CD4-positive, alpha-beta T cell treated with Interferon alpha-2 for 1 hour (primary cell): ENCODE measurements around the gene PALM3.
"Not testable (repeated sequence)": the region's sequence is repeated elsewhere in the genome, so short reads cannot be mapped to it uniquely, and the experiment has no call there.

Experiments
- DNase-seq, 2 donors: peaks; one replicate each; pipeline ENCODE4 v3.0.0-alpha.2; 2020 to 2022

The PALM3 gene

GRCh38 chr19:14058182-14059092 is 3.4 kb downstream of the PALM3 start:
- DNase-seq: no peak

- DNase-seq: no peak
These were observed 5.0 kb downstream of the PALM3 start for GRCh38 chr19:14056741-14057356.

GRCh38 chr19:14056069-14056666 is 5.7 kb downstream of the PALM3 start:
- no peak for DNase-seq

GRCh38 chr19:14055396-14055795 is 6.5 kb downstream of the PALM3 start:
- DNase-seq: no peak

- no peak for DNase-seq
These were observed 7.2 kb downstream of the PALM3 start for GRCh38 chr19:14054721-14055120.

GRCh38 chr19:14054099-14054498 is 7.8 kb downstream of the PALM3 start:
- no peak for DNase-seq

- DNase-seq: no peak
These were observed 8.4 kb downstream of the PALM3 start for GRCh38 chr19:14053500-14053899.

- DNase-seq: no peak
These were observed 8.8 kb downstream of the PALM3 start for GRCh38 chr19:14053032-14053431.

GRCh38 chr19:14052470-14052869 is 9.4 kb downstream of the PALM3 start:
- DNase-seq: no peak

GRCh38 chr19:14051980-14052379 is 9.9 kb downstream of the PALM3 start:
- DNase-seq: no peak

- DNase-seq: not testable (repeated sequence)
These were observed 10.9 kb downstream of the PALM3 start for GRCh38 chr19:14050961-14051360.

GRCh38 chr19:14050512-14050911 is 11.4 kb downstream of the PALM3 start:
- no peak for DNase-seq

- DNase-seq: peak; percentile 75 to 81
These were observed 13.3 kb downstream of the PALM3 start for GRCh38 chr19:14048443-14049153.

- DNase-seq: not testable (repeated sequence)
These were observed 14.0 kb downstream of the PALM3 start for GRCh38 chr19:14047866-14048265.

- DNase-seq: peak; percentile 56 to 75
These were observed 18.9 kb downstream of the PALM3 start for GRCh38 chr19:14042659-14043608.

GRCh38 chr19:14039181-14039580 is 22.7 kb downstream of the PALM3 start:
- DNase-seq: no peak

GRCh38 chr19:14035706-14036105 is 26.2 kb downstream of the PALM3 start:
- DNase-seq: no peak

GRCh38 chr19:14035159-14035558 is 26.7 kb downstream of the PALM3 start:
- DNase-seq: not testable (repeated sequence)

- DNase-seq: no peak
These were observed 27.9 kb downstream of the PALM3 start for GRCh38 chr19:14033946-14034345.

GRCh38 chr19:14031719-14032480 is 30.0 kb downstream of the PALM3 start, which contains the start of gene IL27RA:
IL27RA (plus strand) TSS chr19:14031762; CDS start chr19:14031873, 111 bp downstream.
- peak; percentile 72 to 85 for DNase-seq
